GM12874 (cell line): ENCODE results near the gene COX8C.

Experiments
- TF ChIP-seq, protein P1 (sequence below): IDR thresholded peaks from 2 replicates; pipeline ENCODE4 v1.5.1; 2011; ENCODE audit warnings: low read depth, mild to moderate bottlenecking, control low read depth, low read length, moderate library complexity; ENCODE audit not compliant: insufficient read depth

COX8C gene

DNA sequence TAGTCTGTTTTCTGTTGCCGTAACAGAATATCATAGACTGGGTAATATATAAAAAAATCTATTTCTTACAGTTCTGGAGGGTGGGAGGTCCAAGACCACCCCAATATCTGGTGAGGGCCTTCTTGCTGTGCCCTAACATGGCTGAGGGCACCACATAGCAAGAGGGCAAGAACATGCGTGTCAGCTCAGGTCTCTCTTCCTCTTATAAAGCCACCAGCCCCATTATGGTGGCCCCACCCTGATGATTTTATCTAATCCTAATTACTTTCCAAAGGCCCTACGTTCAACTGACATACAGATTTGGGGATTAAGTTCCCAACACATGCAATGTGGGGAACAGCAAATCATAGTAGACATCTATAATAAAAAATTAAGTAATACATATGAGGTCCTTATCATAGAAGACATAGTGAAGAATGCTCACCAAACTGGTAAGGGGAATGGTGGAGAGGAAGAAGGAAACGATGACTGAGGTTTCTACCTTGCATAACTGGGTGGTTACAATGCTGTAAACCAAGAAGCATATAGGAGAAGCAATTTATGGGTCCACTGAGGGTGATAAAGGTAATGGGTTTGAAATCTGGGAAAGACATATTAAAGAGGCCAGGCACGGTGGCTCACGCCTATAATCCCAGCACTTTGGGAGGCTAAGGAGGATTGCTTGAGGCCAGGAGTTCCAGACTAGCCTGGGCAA lies 41.1 kb upstream of the COX8C start:
- TF ChIP-seq, protein P1, sequence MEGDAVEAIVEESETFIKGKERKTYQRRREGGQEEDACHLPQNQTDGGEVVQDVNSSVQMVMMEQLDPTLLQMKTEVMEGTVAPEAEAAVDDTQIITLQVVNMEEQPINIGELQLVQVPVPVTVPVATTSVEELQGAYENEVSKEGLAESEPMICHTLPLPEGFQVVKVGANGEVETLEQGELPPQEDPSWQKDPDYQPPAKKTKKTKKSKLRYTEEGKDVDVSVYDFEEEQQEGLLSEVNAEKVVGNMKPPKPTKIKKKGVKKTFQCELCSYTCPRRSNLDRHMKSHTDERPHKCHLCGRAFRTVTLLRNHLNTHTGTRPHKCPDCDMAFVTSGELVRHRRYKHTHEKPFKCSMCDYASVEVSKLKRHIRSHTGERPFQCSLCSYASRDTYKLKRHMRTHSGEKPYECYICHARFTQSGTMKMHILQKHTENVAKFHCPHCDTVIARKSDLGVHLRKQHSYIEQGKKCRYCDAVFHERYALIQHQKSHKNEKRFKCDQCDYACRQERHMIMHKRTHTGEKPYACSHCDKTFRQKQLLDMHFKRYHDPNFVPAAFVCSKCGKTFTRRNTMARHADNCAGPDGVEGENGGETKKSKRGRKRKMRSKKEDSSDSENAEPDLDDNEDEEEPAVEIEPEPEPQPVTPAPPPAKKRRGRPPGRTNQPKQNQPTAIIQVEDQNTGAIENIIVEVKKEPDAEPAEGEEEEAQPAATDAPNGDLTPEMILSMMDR, result no peak

DNA sequence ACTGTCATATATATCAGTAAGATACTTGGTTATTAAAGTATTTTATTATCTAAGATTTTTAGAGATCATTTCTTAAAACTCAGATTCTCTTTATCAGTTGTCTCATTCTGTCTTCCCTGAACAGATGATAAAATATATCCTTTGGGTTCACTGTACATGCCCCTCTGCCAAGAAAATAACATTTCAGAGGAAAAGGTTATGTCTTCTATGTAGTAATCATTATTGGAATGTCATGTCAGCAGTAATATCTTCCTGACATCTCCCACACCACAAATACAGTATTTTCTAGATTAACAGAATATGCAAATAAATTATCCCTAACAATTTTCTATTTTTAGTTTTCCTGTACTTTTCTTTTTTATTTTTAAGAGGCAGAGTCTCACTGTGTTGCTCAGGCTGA lies 40.2 kb upstream of the COX8C start:
- TF ChIP-seq, protein P1, result no peak

DNA sequence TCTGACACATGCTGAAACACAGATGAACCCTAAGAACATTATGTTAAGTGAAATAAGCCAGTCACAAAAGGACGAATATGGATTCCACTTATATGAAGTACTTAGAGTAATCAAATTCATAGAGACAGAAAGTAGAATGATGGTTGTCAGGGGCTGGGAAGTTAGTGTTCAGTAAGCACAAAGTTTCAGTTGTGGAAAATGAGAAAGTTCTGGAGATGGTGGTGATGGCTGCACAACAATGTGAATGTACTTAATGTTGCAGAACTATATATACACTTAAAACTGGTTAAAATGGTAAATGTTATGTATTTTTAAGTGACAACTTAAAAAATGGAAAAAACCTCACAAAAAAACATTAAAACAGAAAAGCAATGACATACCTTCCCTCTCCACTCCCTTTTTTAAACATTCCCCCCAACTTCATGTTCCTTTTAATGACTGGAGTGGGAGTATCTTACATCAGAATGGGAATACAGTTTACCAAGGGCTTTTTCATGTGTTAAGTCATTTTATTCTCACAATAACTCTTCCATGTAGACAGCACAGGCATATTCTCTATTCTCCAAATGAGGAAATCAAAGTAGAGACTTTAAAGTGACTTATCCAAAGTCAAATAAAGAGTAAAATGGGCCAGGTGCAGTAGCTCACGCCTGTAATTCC lies 38.2 kb upstream of the COX8C start:
- TF ChIP-seq, protein P1, result no peak

DNA sequence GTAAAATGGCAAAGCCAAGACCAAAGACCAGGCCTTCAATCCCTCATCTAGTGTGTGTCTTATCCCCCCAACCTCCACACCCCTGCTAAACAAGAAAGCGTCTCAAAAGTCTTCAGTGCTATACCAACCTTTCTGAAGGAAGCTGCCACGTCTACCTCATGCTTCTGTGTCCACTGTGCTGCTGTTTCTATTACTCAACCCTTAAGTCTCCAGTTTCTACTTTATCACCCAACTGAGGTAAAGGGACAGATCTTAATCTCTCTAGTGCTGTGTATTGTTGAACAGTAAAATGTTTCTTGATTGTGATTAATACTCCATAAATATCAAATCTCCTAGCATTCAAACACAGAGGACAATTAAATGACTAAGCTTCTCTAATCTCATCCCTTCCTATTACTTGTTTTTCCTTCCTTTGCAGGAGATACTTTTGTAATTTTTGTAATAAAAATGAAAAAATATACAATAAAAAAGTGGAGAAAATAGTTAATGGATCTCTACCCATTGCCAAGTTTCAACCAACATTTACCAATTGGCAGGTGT lies 37.5 kb upstream of the COX8C start:
- TF ChIP-seq, protein P1, result no peak

DNA sequence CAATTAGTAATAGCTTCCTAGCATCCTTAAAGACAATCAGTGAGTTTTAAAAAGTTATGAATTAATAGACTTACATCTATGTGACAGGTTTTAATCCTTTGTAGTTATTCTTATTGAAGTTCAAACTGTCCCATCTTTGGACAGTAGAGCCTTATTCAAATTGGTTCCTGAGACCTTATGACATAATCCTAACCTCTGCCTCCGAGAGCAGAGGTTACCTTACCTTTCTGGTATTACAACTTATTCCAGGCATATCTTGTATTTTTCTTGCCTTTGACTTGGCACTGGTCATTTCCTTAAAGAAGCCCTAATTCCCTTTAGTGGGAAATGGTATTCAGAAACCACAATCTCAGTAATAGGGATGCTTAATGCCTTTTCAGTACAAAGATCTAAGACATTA lies 35.9 kb upstream of the COX8C start:
- TF ChIP-seq, protein P1, result no peak

DNA sequence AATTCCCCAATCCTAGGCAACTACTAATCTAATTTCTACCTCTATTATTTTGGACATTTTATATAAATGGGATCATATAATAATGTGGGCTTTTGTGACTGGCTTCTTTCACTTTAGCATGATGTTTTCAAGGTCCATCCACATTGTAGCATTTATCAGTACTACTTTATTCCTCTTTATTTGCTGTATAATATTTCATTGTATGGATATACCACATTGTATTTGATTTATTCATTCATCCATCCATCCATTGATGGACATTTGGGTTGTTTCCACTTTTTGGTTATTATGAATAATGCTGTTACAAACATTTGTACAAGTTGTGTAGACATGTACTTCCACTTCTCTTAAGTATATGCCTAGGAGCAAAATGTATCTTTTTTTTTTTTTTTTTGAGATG lies 31.4 kb upstream of the COX8C start:
- TF ChIP-seq, protein P1, result no peak

DNA sequence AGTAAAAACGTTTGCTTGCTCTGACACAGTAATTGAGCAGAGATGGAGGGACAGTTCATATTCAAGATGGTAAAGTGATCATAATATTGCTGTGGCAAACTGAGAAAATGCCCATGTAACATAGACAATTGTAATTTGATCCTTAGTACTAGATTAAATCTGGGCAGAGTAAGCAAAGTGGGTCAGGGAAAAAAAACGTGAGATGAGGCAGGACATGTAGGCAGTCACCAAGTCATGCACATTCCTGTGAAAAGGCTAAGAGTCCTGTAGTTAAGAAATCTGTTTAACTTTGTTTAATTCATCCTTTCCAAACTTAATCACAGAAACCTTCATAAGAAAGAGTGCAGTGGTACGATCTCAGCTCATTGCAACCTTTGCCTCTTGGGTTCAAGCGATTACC lies 30.3 kb upstream of the COX8C start:
- TF ChIP-seq, protein P1, result no peak
